ENCODE data around the gene CISTR.
"Not testable (repeated sequence)": the region's sequence is repeated elsewhere in the genome, so short reads cannot be mapped to it uniquely, and the experiment has no call there.

The CISTR gene

GRCh38 chr12:53751336-53752191 lies at the start of gene CISTR:
TSS of gene CISTR (minus strand) at chr12:53751979.
- no peak for DNase-seq

- DNase-seq: no peak
Observed at GRCh38 chr12:53798575-53798974, 46.8 kb upstream of the CISTR start.

- no peak for DNase-seq
Observed at GRCh38 chr12:53795927-53796326, 44.1 kb upstream of the CISTR start.

- no peak for DNase-seq
Observed at GRCh38 chr12:53793221-53793620, 41.4 kb upstream of the CISTR start.

GRCh38 chr12:53791735-53792326 lies 40.1 kb upstream of the CISTR start:
- DNase-seq: peak; percentile 56

GRCh38 chr12:53789570-53789969 lies 37.8 kb upstream of the CISTR start:
- no peak for DNase-seq

GRCh38 chr12:53788892-53789291 lies 37.1 kb upstream of the CISTR start:
- DNase-seq: no peak

- no peak for DNase-seq
Observed at GRCh38 chr12:53786411-53786810, 34.6 kb upstream of the CISTR start.

GRCh38 chr12:53785161-53785560 lies 33.4 kb upstream of the CISTR start:
- DNase-seq: no peak

GRCh38 chr12:53782093-53782703 lies 30.4 kb upstream of the CISTR start:
- no peak for DNase-seq

GRCh38 chr12:53781228-53781801 lies 29.5 kb upstream of the CISTR start:
- no peak for DNase-seq

- DNase-seq: no peak
Observed at GRCh38 chr12:53780323-53780722, 28.5 kb upstream of the CISTR start.

GRCh38 chr12:53779679-53780078 lies 27.9 kb upstream of the CISTR start:
- DNase-seq: not testable (repeated sequence)

GRCh38 chr12:53777936-53778644 lies 26.3 kb upstream of the CISTR start:
- no peak for DNase-seq

GRCh38 chr12:53777412-53777811 lies 25.6 kb upstream of the CISTR start:
- DNase-seq: no peak

GRCh38 chr12:53776872-53777271 lies 25.1 kb upstream of the CISTR start:
- no peak for DNase-seq

GRCh38 chr12:53775478-53776145 lies 23.8 kb upstream of the CISTR start:
- no peak for DNase-seq

GRCh38 chr12:53770281-53770680 lies 18.5 kb upstream of the CISTR start:
- no peak for DNase-seq

- DNase-seq: no peak
Observed at GRCh38 chr12:53768976-53769375, 17.2 kb upstream of the CISTR start.

- DNase-seq: no peak
Observed at GRCh38 chr12:53766881-53767280, 15.1 kb upstream of the CISTR start.

GRCh38 chr12:53765891-53766290 lies 14.1 kb upstream of the CISTR start:
- no peak for DNase-seq

- DNase-seq: no peak
Observed at GRCh38 chr12:53764615-53765014, 12.8 kb upstream of the CISTR start.

Measured in hematopoietic multipotent progenitor cell treated with erythropoietin and hydrocortisone succinate and interleukin-3 and kit ligand, for 8 days (in vitro differentiated cells).